SK-N-SH treated with all-trans-retinoic acid at 6 μM for 48 hours (cell line): ENCODE results near the gene MEA1.

ENCODE experiments used
- ATAC-seq: fragments of 200-7000 bp; cut with Tn5 transposase; 3 replicates; pipeline ENCODE4 v1.9.1; 2020; ENCODE audit warnings: mild to moderate bottlenecking, moderate library complexity
- ARNTL ChIP-seq: fragments of 450-650 bp; formaldehyde crosslinking; IDR thresholded peaks from 2 replicates; pipeline ENCODE4 v1.5.0; 2020; ENCODE audit warnings: low read depth, mild to moderate bottlenecking, moderate library complexity, borderline replicate concordance
- BACH2 ChIP-seq: fragments of 250-450 bp; sonication (Bioruptor Pico); IDR thresholded peaks from 2 replicates; pipeline ENCODE4 v1.9.0; 2021; ENCODE audit warnings: mild to moderate bottlenecking, borderline replicate concordance
- CREB5 ChIP-seq: fragments of 250-450 bp; sonication (Bioruptor Pico); IDR thresholded peaks from 2 replicates; pipeline ENCODE4 v1.5.1; 2020; ENCODE audit warnings: low read depth, mild to moderate bottlenecking, moderate library complexity
- CSDC2 ChIP-seq: fragments of 250-450 bp; sonication (Bioruptor Pico); IDR thresholded peaks from 2 replicates; pipeline ENCODE4 v1.5.0; 2020; ENCODE audit warnings: mild to moderate bottlenecking, moderate library complexity
- CSRNP3 ChIP-seq: fragments of 250-450 bp; sonication (Bioruptor Pico); IDR thresholded peaks from 2 replicates; pipeline ENCODE4 v1.5.1; 2021; ENCODE audit warnings: mild to moderate bottlenecking, moderate library complexity
- ISL1 ChIP-seq: fragments of 250-450 bp; sonication (Bioruptor Pico); IDR thresholded peaks from 2 replicates; pipeline ENCODE4 v2.1.2; 2022; ENCODE audit warnings: mild to moderate bottlenecking, moderate library complexity
- OSR1 ChIP-seq: fragments of 250-450 bp; sonication (Bioruptor Pico); IDR thresholded peaks from 2 replicates; pipeline ENCODE4 v1.8.0; 2022; ENCODE audit warnings: moderate library complexity, mild to moderate bottlenecking, inconsistent platforms
- PATZ1 ChIP-seq: fragments of 250-450 bp; sonication (Bioruptor Pico); IDR thresholded peaks from 2 replicates; pipeline ENCODE4 v1.8.0; 2020; ENCODE audit warnings: mild to moderate bottlenecking, moderate library complexity, borderline replicate concordance
- POU6F1 ChIP-seq: fragments of 250-450 bp; sonication (Bioruptor Pico); IDR thresholded peaks from 2 replicates; pipeline ENCODE4 v1.8.0; 2021; ENCODE audit warnings: low read depth, mild to moderate bottlenecking, moderate library complexity, borderline replicate concordance
- PPARA ChIP-seq: fragments of 250-450 bp; sonication (Bioruptor Pico); IDR thresholded peaks from 2 replicates; pipeline ENCODE4 v1.5.0; 2020; ENCODE audit warnings: mild to moderate bottlenecking, borderline replicate concordance
- SNAI2 ChIP-seq: fragments of 250-450 bp; sonication (Bioruptor Pico); IDR thresholded peaks from 2 replicates; pipeline ENCODE4 v1.5.0; 2020; ENCODE audit warnings: mild to moderate bottlenecking, moderate library complexity
- TCF4 ChIP-seq: fragments of 250-450 bp; sonication (Bioruptor Pico); IDR thresholded peaks from 2 replicates; pipeline ENCODE4 v1.8.0; 2021; ENCODE audit warnings: mild to moderate bottlenecking, moderate library complexity, borderline replicate concordance
- TOX ChIP-seq: fragments of 250-450 bp; sonication (Bioruptor Pico); IDR thresholded peaks from 2 replicates; pipeline ENCODE4 v1.8.0; 2021; ENCODE audit warnings: mild to moderate bottlenecking, moderate library complexity, borderline replicate concordance
- TSHZ2 ChIP-seq: fragments of 250-450 bp; sonication (Bioruptor Pico); IDR thresholded peaks from 2 replicates; pipeline ENCODE4 v1.5.0; 2020; ENCODE audit warnings: mild to moderate bottlenecking, moderate library complexity
- ZC3H10 ChIP-seq: fragments of 250-450 bp; sonication (Bioruptor Pico); IDR thresholded peaks from 2 replicates; pipeline ENCODE4 v1.5.1; 2021; ENCODE audit warnings: mild to moderate bottlenecking, moderate library complexity
- ZFP3 ChIP-seq: fragments of 250-450 bp; sonication (Bioruptor Pico); IDR thresholded peaks from 2 replicates; pipeline ENCODE4 v1.5.0; 2020; ENCODE audit warnings: mild to moderate bottlenecking, moderate library complexity
- ZFP30 ChIP-seq: fragments of 450-650 bp; formaldehyde crosslinking; IDR thresholded peaks from 2 replicates; pipeline ENCODE4 v1.5.0; 2022; ENCODE audit warnings: mild to moderate bottlenecking, moderate library complexity
- ZNF565 ChIP-seq: fragments of 450-650 bp; formaldehyde crosslinking; conservative IDR thresholded peaks from 2 replicates; pipeline ENCODE4 v1.5.0; 2020; ENCODE audit warnings: low read depth, mild to moderate bottlenecking, moderate library complexity
- ZNF70 ChIP-seq: fragments of 450-650 bp; formaldehyde crosslinking; IDR thresholded peaks from 2 replicates; pipeline ENCODE4 v1.5.0; 2020; ENCODE audit warnings: mild to moderate bottlenecking, moderate library complexity
- ZNF8 ChIP-seq: fragments of 450-650 bp; formaldehyde crosslinking; IDR thresholded peaks from 2 replicates; pipeline ENCODE4 v1.5.0; 2020; ENCODE audit warnings: mild to moderate bottlenecking, moderate library complexity

MEA1 gene

GRCh38 chr6:42969431-42969830 lies 44.3 kb downstream of the MEA1 start:
- ATAC-seq: no peak
- TF ChIP-seq ZNF70 (no peak), SNAI2 (CRISPR knock-in tag) (no peak), PPARA (CRISPR knock-in tag) (no peak), ARNTL (CRISPR knock-in tag) (no peak), ISL1 (CRISPR knock-in tag) (no peak), POU6F1 (CRISPR knock-in tag) (no peak), OSR1 (CRISPR knock-in tag) (no peak), CSRNP3 (CRISPR knock-in tag) (no peak), TOX (no peak), TSHZ2 (CRISPR knock-in tag) (no peak), ZNF8 (CRISPR knock-in tag) (no peak), CREB5 (no peak), PATZ1 (CRISPR knock-in tag) (no peak), ZC3H10 (CRISPR knock-in tag) (no peak), ZNF565 (CRISPR knock-in tag) (no peak), ZFP3 (CRISPR knock-in tag) (no peak), TCF4 (CRISPR knock-in tag) (no peak)

- TF ChIP-seq ZFP30: no peak
- TF ChIP-seq OSR1 (CRISPR knock-in tag): no peak
- TF ChIP-seq CSRNP3 (CRISPR knock-in tag): no peak
- TF ChIP-seq PPARA (CRISPR knock-in tag): no peak
- TF ChIP-seq ZC3H10 (CRISPR knock-in tag): no peak
- no peak for TF ChIP-seq CSDC2 (CRISPR knock-in tag)
- TF ChIP-seq ZNF565 (CRISPR knock-in tag): no peak
- no peak for TF ChIP-seq PATZ1 (CRISPR knock-in tag)
- TF ChIP-seq ARNTL (CRISPR knock-in tag): no peak
- TF ChIP-seq BACH2 (CRISPR knock-in tag): no peak
- TF ChIP-seq POU6F1 (CRISPR knock-in tag): no peak
- TF ChIP-seq ISL1 (CRISPR knock-in tag): no peak
- TF ChIP-seq TOX: no peak
- no peak for TF ChIP-seq ZFP3 (CRISPR knock-in tag)
- ATAC-seq: no peak
Observed at GRCh38 chr6:42968783-42969182, 45.0 kb downstream of the MEA1 start.
